Measurements from ENCODE around the gene PAXIP1.

Gene PAXIP1

GRCh38 chr7:154946166-154946565, 56.8 kb downstream of the PAXIP1 start (continued):
- no peak for TF ChIP-seq ZNF518A (tag by site-specific recombination; conservative IDR thresholded peaks at IDR 0.05; ENCODE audit: low read depth)
- TF ChIP-seq MEIS1 (CRISPR knock-in tag; IDR thresholded peaks at IDR 0.05; ENCODE audit: borderline replicate concordance): no peak

GRCh38 chr7:154943906-154944305, 59.0 kb downstream of the PAXIP1 start:
- POLR2A ChIA-PET: no interaction called here
- Histone ChIP-seq H3K4me3 (ENCODE audit: low read depth, low read length) (no peak overlapping the region), H3K36me3 (ENCODE audit: control insufficient read depth in 2 of 2, insufficient read depth in 1 of 2, low read length in 2 of 2) (peaks cover 26 to 67% of the 10 kb centered on the region in 2 experiments), H3K27ac (ENCODE audit: extremely low read depth, low read depth, low read length) (no peak overlapping the region), H3K9me3 (ENCODE audit: control insufficient read depth, insufficient read depth, low read depth, low read length) (no peaks in the 10 kb centered on the region), H3K4me1 (ENCODE audit: control insufficient read depth, insufficient read depth, low read length) (no peaks in the 10 kb centered on the region)
- CTCF ChIA-PET: interaction anchor here (0.9 to 1.2 kb wide), 2 partner anchors 13 to 16 kb away, joined by 3 to 5 read pairs; no protein-coding TSS in a partner anchor
- TF ChIP-seq ZFP37 (tag by site-specific recombination; IDR thresholded peaks at IDR 0.05): no peak
- no peak for TF ChIP-seq ZSCAN5A (tag by site-specific recombination; IDR thresholded peaks at IDR 0.05)
- TF ChIP-seq ZBTB20 (tag by site-specific recombination; IDR thresholded peaks at IDR 0.05): no peak
- TF ChIP-seq ZNF843 (tag by site-specific recombination; IDR thresholded peaks at IDR 0.05): no peak
- no peak for TF ChIP-seq ZNF211 (tag by site-specific recombination; IDR thresholded peaks at IDR 0.05; ENCODE audit: low read depth)
- no peak for TF ChIP-seq ZNF664 (tag by site-specific recombination; IDR thresholded peaks at IDR 0.05)
- TF ChIP-seq ZNF792 (tag by site-specific recombination; IDR thresholded peaks at IDR 0.05): no peak
- TF ChIP-seq ZNF157 (tag by site-specific recombination; IDR thresholded peaks at IDR 0.05): no peak
- TF ChIP-seq ZNF830 (tag by site-specific recombination; IDR thresholded peaks at IDR 0.05; ENCODE audit: low read depth): no peak
- TF ChIP-seq HOXD13 (CRISPR knock-in tag; IDR thresholded peaks at IDR 0.05; ENCODE audit: borderline replicate concordance): no peak
- TF ChIP-seq ZNF629 (tag by site-specific recombination; IDR thresholded peaks at IDR 0.05): no peak
- no peak for TF ChIP-seq ZNF292 (tag by site-specific recombination; IDR thresholded peaks at IDR 0.05; ENCODE audit: borderline replicate concordance, low read depth)

GRCh38 chr7:154942691-154943090, 60.2 kb downstream of the PAXIP1 start:
- ChIA-PET POLR2A (interaction anchor here (0.5 kb wide), 1 partner anchor 1950 kb away, joined by 4 read pairs; the partner anchor contains the start of gene LMBR1), CTCF (interaction anchor here (0.6 to 3.0 kb wide), 5 partner anchors 10 to 558 kb away, joined by 3 to 27 read pairs (median 5); no protein-coding TSS in a partner anchor)
- Histone ChIP-seq H3K36me3 (ENCODE audit: control insufficient read depth in 2 of 2, insufficient read depth in 1 of 2, low read length in 2 of 2) (peaks cover 22 to 59% of the 10 kb centered on the region in 2 experiments), H3K4me1 (ENCODE audit: control insufficient read depth, insufficient read depth, low read length) (no peaks in the 10 kb centered on the region), H3K4me3 (ENCODE audit: low read depth, low read length) (no peak overlapping the region), H3K27ac (ENCODE audit: extremely low read depth, low read depth, low read length) (no peak overlapping the region), H3K9me3 (ENCODE audit: control insufficient read depth, insufficient read depth, low read depth, low read length) (no peaks in the 10 kb centered on the region)
- TF ChIP-seq ZNF513 (tag by site-specific recombination; IDR thresholded peaks at IDR 0.05) (no peak), KLF7 (tag by site-specific recombination; IDR thresholded peaks at IDR 0.05; ENCODE audit: borderline replicate concordance) (no peak), HOXD13 (CRISPR knock-in tag; IDR thresholded peaks at IDR 0.05; ENCODE audit: borderline replicate concordance) (no peak), ZBTB44 (tag by site-specific recombination; IDR thresholded peaks at IDR 0.05) (no peak), ZNF37A (tag by site-specific recombination; IDR thresholded peaks at IDR 0.05) (no peak)
